Measurements from ENCODE around the gene RHOBTB1.

The RHOBTB1 gene

DNA sequence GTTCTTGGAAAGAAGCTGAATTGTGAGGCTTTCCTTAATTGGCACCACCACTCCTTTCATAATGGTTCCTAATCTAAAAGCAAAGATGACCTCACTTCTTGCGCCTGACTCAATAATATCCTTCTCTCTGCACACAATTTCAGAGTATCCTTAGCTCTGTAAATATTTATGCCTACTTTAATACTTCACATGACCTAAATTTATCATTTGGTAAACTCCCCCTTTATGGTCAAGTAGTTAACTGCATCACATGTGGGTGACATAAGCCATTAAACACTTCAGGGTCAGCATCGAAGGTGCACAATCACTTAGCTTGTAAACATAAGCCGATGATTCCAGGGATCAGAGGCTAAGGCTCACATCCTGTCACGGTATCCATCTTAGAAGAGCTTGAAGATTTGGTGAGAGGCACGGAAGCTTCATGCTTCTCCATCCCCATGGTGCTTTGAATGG is 7.3 kb upstream of the RHOBTB1 start:
- CTCF ChIA-PET = interaction anchor here (0.6 kb wide), 1 partner anchor 64 kb away, joined by 6 read pairs; no protein-coding TSS in a partner anchor
- no peak for TF ChIP-seq ELF4 (IDR thresholded peaks at IDR 0.05)
- TF ChIP-seq FOXM1 (IDR thresholded peaks at IDR 0.05; ENCODE audit: borderline replicate concordance) = no peak
- TF ChIP-seq, protein P1, sequence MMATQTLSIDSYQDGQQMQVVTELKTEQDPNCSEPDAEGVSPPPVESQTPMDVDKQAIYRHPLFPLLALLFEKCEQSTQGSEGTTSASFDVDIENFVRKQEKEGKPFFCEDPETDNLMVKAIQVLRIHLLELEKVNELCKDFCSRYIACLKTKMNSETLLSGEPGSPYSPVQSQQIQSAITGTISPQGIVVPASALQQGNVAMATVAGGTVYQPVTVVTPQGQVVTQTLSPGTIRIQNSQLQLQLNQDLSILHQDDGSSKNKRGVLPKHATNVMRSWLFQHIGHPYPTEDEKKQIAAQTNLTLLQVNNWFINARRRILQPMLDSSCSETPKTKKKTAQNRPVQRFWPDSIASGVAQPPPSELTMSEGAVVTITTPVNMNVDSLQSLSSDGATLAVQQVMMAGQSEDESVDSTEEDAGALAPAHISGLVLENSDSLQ (IDR thresholded peaks at IDR 0.05) = no peak
- TF ChIP-seq LEF1 (IDR thresholded peaks at IDR 0.05; ENCODE audit: borderline replicate concordance) = no peak
- TF ChIP-seq BHLHE40 (IDR thresholded peaks at IDR 0.05; ENCODE audit: borderline replicate concordance) = no peak
- no peak for TF ChIP-seq L3MBTL2 (conservative IDR thresholded peaks at IDR 0.05)
- no peak for TF ChIP-seq NFRKB (IDR thresholded peaks at IDR 0.05)
- TF ChIP-seq ARNT (IDR thresholded peaks at IDR 0.05) = no peak
- no peak for TF ChIP-seq FOXA1 (IDR thresholded peaks at IDR 0.05)
- no peak for TF ChIP-seq SUZ12 (IDR thresholded peaks at IDR 0.05)
- TF ChIP-seq CTBP1 (IDR thresholded peaks at IDR 0.05; ENCODE audit: borderline replicate concordance) = no peak
- DNase-seq (ENCODE audit: extremely low spot score) = no peak
- POLR2A ChIA-PET = interaction anchor here (1.7 kb wide), 1 partner anchor 9 kb away, joined by 6 read pairs; no protein-coding TSS in a partner anchor

DNA sequence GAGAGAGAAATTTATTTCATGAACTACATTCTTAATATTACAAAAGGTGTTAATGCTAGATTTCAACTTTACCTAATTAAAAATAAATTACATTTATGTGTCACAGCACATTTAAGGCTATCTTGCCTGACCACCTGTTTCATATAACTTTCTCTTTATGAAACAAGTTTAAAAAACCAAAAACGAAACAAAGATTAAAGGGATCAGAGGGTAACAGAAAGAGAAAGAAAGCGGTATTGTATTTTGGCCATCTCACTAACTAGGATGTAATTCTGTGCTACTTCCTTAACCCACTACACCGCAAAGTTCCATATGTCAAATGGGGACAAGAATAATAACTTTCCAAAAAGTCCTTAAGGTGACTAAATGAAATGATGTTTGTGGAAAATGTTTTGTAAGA is 6.3 kb upstream of the RHOBTB1 start:
- DNase-seq (ENCODE audit: extremely low spot score) = no peak
- TF ChIP-seq FOXK2 (IDR thresholded peaks at IDR 0.05) (no peak), SP1 (IDR thresholded peaks at IDR 0.05) (no peak), ARNT (IDR thresholded peaks at IDR 0.05) (no peak), ZNF384 (IDR thresholded peaks at IDR 0.05) (no peak), HDGF (IDR thresholded peaks at IDR 0.05; ENCODE audit: borderline replicate concordance) (no peak), ELF4 (IDR thresholded peaks at IDR 0.05) (no peak), TARDBP (IDR thresholded peaks at IDR 0.05) (no peak), FOXM1 (IDR thresholded peaks at IDR 0.05; ENCODE audit: borderline replicate concordance) (no peak), CTBP1 (IDR thresholded peaks at IDR 0.05; ENCODE audit: borderline replicate concordance) (no peak), FOXA1 (IDR thresholded peaks at IDR 0.05) (no peak), L3MBTL2 (conservative IDR thresholded peaks at IDR 0.05) (no peak), NFRKB (IDR thresholded peaks at IDR 0.05) (no peak), BHLHE40 (IDR thresholded peaks at IDR 0.05; ENCODE audit: borderline replicate concordance) (no peak), SUZ12 (IDR thresholded peaks at IDR 0.05) (no peak), LEF1 (IDR thresholded peaks at IDR 0.05; ENCODE audit: borderline replicate concordance) (no peak)
- TF ChIP-seq, protein P1 (IDR thresholded peaks at IDR 0.05) = no peak
- ChIA-PET POLR2A (no interaction called here), CTCF (interaction anchor here (0.6 kb wide), 1 partner anchor 9 kb away, joined by 3 read pairs; no protein-coding TSS in a partner anchor)

DNA sequence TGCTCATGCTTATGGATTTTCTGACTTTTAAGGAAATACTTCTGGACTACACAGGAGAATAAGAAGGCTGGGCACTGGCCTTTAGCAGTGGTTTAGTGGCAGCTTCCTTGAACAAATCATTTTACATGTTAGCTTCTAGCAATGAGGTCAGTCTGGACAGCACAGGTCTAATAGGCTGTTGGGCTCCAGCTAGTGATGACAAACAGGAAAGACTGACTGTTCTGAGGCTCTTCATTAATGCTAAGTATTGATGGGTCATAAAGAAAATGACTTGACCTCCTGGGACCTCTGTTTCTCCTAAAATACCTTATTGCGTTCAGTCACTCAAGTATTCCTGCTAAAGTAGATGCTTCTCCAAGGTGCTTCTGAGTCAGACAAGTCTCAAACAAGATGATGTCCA is 4.9 kb upstream of the RHOBTB1 start:
- TF ChIP-seq FOXK2 (IDR thresholded peaks at IDR 0.05) (no peak), CTBP1 (IDR thresholded peaks at IDR 0.05; ENCODE audit: borderline replicate concordance) (no peak), ARNT (IDR thresholded peaks at IDR 0.05) (no peak), L3MBTL2 (conservative IDR thresholded peaks at IDR 0.05) (no peak), SUZ12 (IDR thresholded peaks at IDR 0.05) (no peak), TARDBP (IDR thresholded peaks at IDR 0.05) (no peak)
- POLR2A ChIA-PET = no interaction called here
- no peak for DNase-seq (ENCODE audit: extremely low spot score)
- CTCF ChIA-PET = no interaction called here

DNA sequence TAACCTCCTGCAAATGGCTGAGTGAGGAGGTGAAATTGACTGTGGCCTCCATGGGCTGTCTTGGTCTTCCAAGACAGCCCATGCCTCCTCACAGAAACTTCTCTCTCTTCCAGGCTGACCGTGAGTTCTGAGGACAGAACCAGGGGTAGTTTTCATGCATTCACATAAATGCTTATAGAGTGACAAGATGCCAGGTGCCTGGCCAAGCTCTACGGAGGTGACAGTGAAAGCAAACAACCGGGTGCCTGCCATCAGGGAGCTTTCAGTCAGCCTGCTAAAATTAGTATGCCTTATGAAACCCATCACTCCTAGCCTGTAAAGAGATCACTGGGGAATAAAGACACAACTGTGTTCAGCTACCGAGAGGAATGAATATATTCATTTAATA is 919 bp upstream of the RHOBTB1 start:
- DNase-seq (ENCODE audit: extremely low spot score) = no peak
- ChIA-PET POLR2A (interaction anchor here (0.6 to 1.7 kb wide), 5 partner anchors 14 to 126 kb away, joined by 3 to 4 read pairs (median 3); no protein-coding TSS in a partner anchor), CTCF (no interaction called here)
- TF ChIP-seq NFRKB (IDR thresholded peaks at IDR 0.05) = no peak
- TF ChIP-seq L3MBTL2 (conservative IDR thresholded peaks at IDR 0.05) = no peak
- no peak for TF ChIP-seq CTBP1 (IDR thresholded peaks at IDR 0.05; ENCODE audit: borderline replicate concordance)
- TF ChIP-seq FOXK2 (IDR thresholded peaks at IDR 0.05) = no peak
- TF ChIP-seq, protein P1 (IDR thresholded peaks at IDR 0.05) = peak; percentile 22; the same call in 1 of the 2 replicates

DNA sequence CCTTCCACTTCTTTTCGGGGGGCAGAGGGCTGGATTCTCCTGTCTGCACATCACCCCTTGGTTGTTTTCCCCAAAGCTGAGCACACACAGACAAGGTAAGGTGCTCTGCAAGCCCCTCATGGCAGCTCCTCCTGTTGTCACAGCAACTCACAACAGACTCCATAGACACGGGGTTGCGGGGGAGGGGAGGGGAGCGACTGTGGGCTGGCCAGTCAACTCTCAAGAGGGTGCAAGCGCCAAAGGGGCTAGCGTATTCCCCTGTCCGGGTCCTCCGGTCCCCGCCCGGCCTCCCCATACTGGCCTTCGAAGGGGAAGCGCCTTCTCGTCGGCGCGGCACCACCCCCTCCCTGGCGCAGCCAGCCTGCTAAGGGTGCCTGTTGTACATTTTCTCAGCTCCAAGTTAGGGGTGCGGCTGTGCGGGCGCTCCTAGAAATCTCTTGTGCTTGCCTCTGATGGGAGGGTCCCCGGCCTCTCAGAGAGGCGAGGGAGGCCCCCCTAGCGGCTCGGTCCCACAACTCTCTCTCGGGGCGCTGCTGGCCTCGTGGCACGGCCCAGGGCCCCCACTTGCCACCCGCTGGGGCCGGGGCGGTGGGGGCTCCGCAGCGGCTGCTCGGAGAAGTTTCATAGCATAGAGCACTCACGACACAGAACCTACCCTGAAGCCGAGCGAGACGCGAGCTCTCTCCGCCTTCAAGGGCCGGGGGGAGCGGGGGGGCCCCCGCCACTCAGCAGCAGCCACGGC is 498 bp downstream of the RHOBTB1 start:
- CTCF ChIA-PET = no interaction called here
- DNase-seq (ENCODE audit: extremely low spot score) = peak; percentile 47
- TF ChIP-seq L3MBTL2 (conservative IDR thresholded peaks at IDR 0.05) = peak; percentile 30
- TF ChIP-seq ARNT (IDR thresholded peaks at IDR 0.05) = 0 out of 2 replicates have a peak, but pooled peaks have one; percentile 18
- peak; percentile 9; the same call in 1 of the 2 replicates for TF ChIP-seq ELF4 (IDR thresholded peaks at IDR 0.05)
- TF ChIP-seq BHLHE40 (IDR thresholded peaks at IDR 0.05; ENCODE audit: borderline replicate concordance) = no peak
- TF ChIP-seq NFRKB (IDR thresholded peaks at IDR 0.05) = no peak
- POLR2A ChIA-PET = interaction anchor here (0.6 to 1.7 kb wide), 7 partner anchors 8 to 124 kb away, joined by 3 to 8 read pairs (median 4); no protein-coding TSS in a partner anchor

DNA sequence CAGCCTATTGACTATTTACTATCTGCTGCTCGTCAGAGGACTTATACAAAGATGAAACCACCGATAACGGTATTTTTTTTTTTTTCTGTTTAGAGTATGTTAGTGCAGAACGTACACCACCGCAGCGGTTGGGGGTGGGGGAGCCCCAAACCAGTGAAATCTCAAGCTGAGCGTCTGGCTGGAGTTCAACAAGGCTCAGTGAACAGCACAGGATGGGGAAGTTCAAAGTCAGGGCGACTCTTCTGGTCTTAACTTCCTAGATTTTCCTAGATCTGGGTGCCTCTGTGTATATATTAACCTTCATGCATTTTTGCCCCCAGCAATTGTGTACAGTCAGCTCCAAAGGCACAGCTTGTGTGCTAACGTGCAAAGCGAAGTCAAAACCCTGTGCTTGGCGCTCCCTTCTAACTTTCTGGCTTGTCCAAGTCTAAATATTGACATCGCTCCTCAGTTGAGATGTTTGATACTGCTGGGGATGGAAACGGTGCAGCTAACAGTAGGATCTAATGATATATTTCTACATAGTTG is 1.1 kb downstream of the RHOBTB1 start:
- no peak for DNase-seq (ENCODE audit: extremely low spot score)
- TF ChIP-seq TARDBP (IDR thresholded peaks at IDR 0.05) = no peak
- POLR2A ChIA-PET = interaction anchor here (0.7 to 1.5 kb wide), 4 partner anchors 9 to 118 kb away, joined by 3 to 8 read pairs (median 5); no protein-coding TSS in a partner anchor
- CTCF ChIA-PET = no interaction called here
